GM18505 (cell line): ENCODE results near the gene NEAT1.
A peak's percentile ranks its signal among the peaks of the same experiment; 100 is the strongest.

Source experiments
- ATAC-seq: cut with Tn5 transposase; IDR thresholded peaks from one replicate; pipeline ENCODE4 v1.9.1; 2021; ENCODE audit not compliant: unreplicated experiment
- POLR2A ChIP-seq: IDR thresholded peaks from 4 replicates; pipeline ENCODE4 v1.6.1; 2011; ENCODE audit warnings: borderline replicate concordance; ENCODE audit not compliant: insufficient read depth, insufficient read length; ENCODE audit errors: extremely low read depth

The NEAT1 gene

GRCh38 chr11:65492637-65493366, 70.2 kb downstream of the NEAT1 start:
- no peak for ATAC-seq
- TF ChIP-seq POLR2A: no peak

- TF ChIP-seq POLR2A: peak; percentile 49
- ATAC-seq: no peak
Measured at GRCh38 chr11:65493367-65494176, 71.0 kb downstream of the NEAT1 start.
